Thymus (tissue), 11 donors: ENCODE results near the gene RERG. TPM values are rescaled to one million over a fixed set of nuclear protein-coding genes. Genes with fewer than 3 reads are reported as not detected.
"Not testable (repeated sequence)": the region's sequence is repeated elsewhere in the genome, so short reads cannot be mapped to it uniquely, and the experiment has no call there.

Experiments
- DNase-seq, 9 donors: peaks; one replicate each; pipeline ENCODE4 v3.0.0-alpha.2; 2013; ENCODE audit warnings: low spot score in 9 of 9, low read depth in 6 of 9, missing footprints in 1 of 9
- H3K27ac ChIP-seq, 2 donors: one replicate each; pipeline ENCODE4 v1.5.1; 2013; ENCODE audit warnings: control low read depth in 1 of 2, low read depth in 1 of 2, low read length in 1 of 2, mild to moderate bottlenecking in 1 of 2, moderate library complexity in 1 of 2
- H3K27me3 ChIP-seq, 2 donors: one replicate each; pipeline ENCODE4 v1.5.1; 2013; ENCODE audit warnings: low read length in 1 of 2; ENCODE audit not compliant: control insufficient read depth in 2 of 2, insufficient read depth in 1 of 2
- H3K36me3 ChIP-seq, 2 donors: one replicate each; pipeline ENCODE4 v1.5.1; 2013; ENCODE audit warnings: low read length in 1 of 2, mild to moderate bottlenecking in 1 of 2, moderate library complexity in 1 of 2; ENCODE audit not compliant: control insufficient read depth in 2 of 2, insufficient read depth in 2 of 2
- H3K4me1 ChIP-seq, 2 donors: one replicate each; pipeline ENCODE4 v1.5.1; 2013; ENCODE audit warnings: low read length in 2 of 2; ENCODE audit not compliant: control insufficient read depth in 2 of 2, insufficient read depth in 2 of 2
- H3K4me3 ChIP-seq, 2 donors: one replicate each; pipeline ENCODE4 v1.5.1; 2013; ENCODE audit warnings: low read length in 2 of 2, control low read depth in 1 of 2, mild to moderate bottlenecking in 1 of 2
- H3K9me3 ChIP-seq, 2 donors: one replicate each; pipeline ENCODE4 v1.5.1; 2013; ENCODE audit warnings: low read length in 1 of 2, mild to moderate bottlenecking in 1 of 2; ENCODE audit not compliant: control insufficient read depth in 2 of 2, insufficient read depth in 1 of 2
- WGBS: extraction: QIAGEN DNeasy Blood & Tissue Kit; methylation state at CpG from one replicate; pipeline ENCODE4 v1.1.7; 2013; 5-methylcytosine and 5-hydroxymethylcytosine counted together
- polyA plus RNA-seq: library from polyadenylated mRNA; stranded (reverse); fragments of 200-250 nt; gene quantifications from one replicate; pipeline ENCODE4 v1.2.3, GENCODE V29; 2013
- total RNA-seq: library from RNA; stranded (reverse); fragments of 120-200 nt; gene quantifications from one replicate; pipeline ENCODE4 v1.2.4, GENCODE V29; 2013
- donor health status: healthy.

Gene RERG
- total and polyA plus RNA-seq, 2 donors = 1.4 to 3.1 TPM

GRCh38 chr12:15225863-15226218 lies 4.6 kb upstream of the RERG start:
- not testable (repeated sequence) for H3K4me1 ChIP-seq, DNase-seq, H3K4me3 ChIP-seq, H3K9me3 ChIP-seq, H3K36me3 ChIP-seq, H3K27ac ChIP-seq
- H3K27me3 ChIP-seq = peaks cover 6 to 13% of the 10 kb centered on the region in 2 donors
- 45% methylated on average over 2 of the region's 3 CpGs for WGBS

GRCh38 chr12:15225136-15225862 lies 4.1 kb upstream of the RERG start:
- no peak overlapping the region for H3K4me3 ChIP-seq
- no peaks in the 10 kb centered on the region for H3K36me3 ChIP-seq
- no peak overlapping the region for H3K27ac ChIP-seq
- peaks cover 0 to 2% of the 10 kb centered on the region in 2 donors for H3K4me1 ChIP-seq
- peaks cover 9 to 19% of the 10 kb centered on the region in 2 donors for H3K27me3 ChIP-seq
- no peaks in the 10 kb centered on the region for H3K9me3 ChIP-seq
- WGBS = 94% methylated on average over 2 of the region's 2 CpGs
- no peak for DNase-seq

DNA sequence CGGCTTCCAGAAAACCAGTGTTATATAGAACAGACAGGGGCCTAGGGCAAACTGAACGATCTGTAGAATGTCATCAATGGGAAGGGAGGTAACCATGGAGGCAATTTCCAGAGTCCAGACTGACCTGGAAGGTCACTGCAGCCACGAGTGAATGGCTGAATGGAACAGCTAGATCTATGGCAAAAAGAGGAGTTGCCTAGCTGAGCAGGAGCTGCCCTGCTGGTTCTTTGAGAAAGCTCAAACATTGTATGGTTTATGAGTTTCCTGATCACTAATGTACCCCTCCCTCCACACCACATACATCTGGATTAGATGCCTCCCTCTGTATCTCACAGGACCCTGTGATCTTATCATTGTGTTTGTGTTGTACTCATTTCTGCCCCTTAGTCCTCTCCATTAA lies 1.0 kb upstream of the RERG start:
- H3K27me3 ChIP-seq = peaks cover 9 to 19% of the 10 kb centered on the region in 2 donors
- no peak for DNase-seq
- no peak overlapping the region for H3K4me3 ChIP-seq
- no peaks in the 10 kb centered on the region for H3K36me3 ChIP-seq
- H3K9me3 ChIP-seq = no peaks in the 10 kb centered on the region
- 82% methylated on average over 3 of the region's 3 CpGs for WGBS
- no peak overlapping the region for H3K27ac ChIP-seq
- peaks cover 0 to 2% of the 10 kb centered on the region in 2 donors for H3K4me1 ChIP-seq

- Histone ChIP-seq H3K27ac (no peak overlapping the region), H3K4me1 (peaks cover 0 to 2% of the 10 kb centered on the region in 2 donors), H3K36me3 (no peaks in the 10 kb centered on the region), H3K9me3 (no peaks in the 10 kb centered on the region), H3K4me3 (no peak overlapping the region), H3K27me3 (peaks cover 9 to 19% of the 10 kb centered on the region in 2 donors)
- no peak for DNase-seq
- WGBS = 74% methylated on average over 4 of the region's 4 CpGs
Measured at GRCh38 chr12:15220451-15220850, 766 bp downstream of the RERG start.

- Histone ChIP-seq H3K4me3 (no peak overlapping the region), H3K27me3 (peaks cover 9 to 19% of the 10 kb centered on the region in 2 donors), H3K4me1 (peaks cover 0 to 2% of the 10 kb centered on the region in 2 donors), H3K9me3 (no peaks in the 10 kb centered on the region), H3K27ac (no peak overlapping the region), H3K36me3 (no peaks in the 10 kb centered on the region)
- WGBS = 95% methylated on average over 6 of the region's 6 CpGs
- DNase-seq = no peak
Measured at GRCh38 chr12:15218794-15219193, 2.4 kb downstream of the RERG start.

GRCh38 chr12:15216036-15216889 lies 5.0 kb downstream of the RERG start:
- DNase-seq = no peak
- H3K27me3 ChIP-seq = peaks cover 7 to 10% of the 10 kb centered on the region in 2 donors
- no peak overlapping the region for H3K27ac ChIP-seq
- no peaks in the 10 kb centered on the region for H3K9me3 ChIP-seq
- no peaks in the 10 kb centered on the region for H3K4me1 ChIP-seq
- WGBS = 78% methylated on average over 5 of the region's 5 CpGs
- H3K36me3 ChIP-seq = no peaks in the 10 kb centered on the region
- H3K4me3 ChIP-seq = no peak overlapping the region

- no peaks in the 10 kb centered on the region for H3K9me3 ChIP-seq
- no peak overlapping the region for H3K4me3 ChIP-seq
- WGBS = 88% methylated on average over 6 of the region's 6 CpGs
- H3K4me1 ChIP-seq = no peaks in the 10 kb centered on the region
- no peaks in the 10 kb centered on the region for H3K27me3 ChIP-seq
- no peaks in the 10 kb centered on the region for H3K36me3 ChIP-seq
- H3K27ac ChIP-seq = no peak overlapping the region
- DNase-seq = no peak
Measured at GRCh38 chr12:15214851-15215601, 6.2 kb downstream of the RERG start.

- H3K27ac ChIP-seq = no peak overlapping the region
- H3K27me3 ChIP-seq = no peaks in the 10 kb centered on the region
- WGBS = 94% methylated on average over 2 of the region's 2 CpGs
- no peaks in the 10 kb centered on the region for H3K36me3 ChIP-seq
- no peak for DNase-seq
- no peaks in the 10 kb centered on the region for H3K4me1 ChIP-seq
- no peaks in the 10 kb centered on the region for H3K9me3 ChIP-seq
- no peak overlapping the region for H3K4me3 ChIP-seq
Measured at GRCh38 chr12:15212930-15213329, 8.3 kb downstream of the RERG start.

GRCh38 chr12:15209782-15210181 lies 11.4 kb downstream of the RERG start:
- H3K36me3 ChIP-seq = no peaks in the 10 kb centered on the region
- 92% methylated on average over 1 of the region's 1 CpG for WGBS
- H3K9me3 ChIP-seq = no peaks in the 10 kb centered on the region
- H3K4me1 ChIP-seq = no peaks in the 10 kb centered on the region
- no peaks in the 10 kb centered on the region for H3K27me3 ChIP-seq
- H3K27ac ChIP-seq = no peak overlapping the region
- peak in 1 of 9 donors; percentile 5 for DNase-seq
- H3K4me3 ChIP-seq = no peak overlapping the region
